ENCODE results near the gene SEC24D.

The SEC24D gene

GRCh38 chr4:118716304-118716703 is 119.6 kb downstream of the SEC24D start:
- Histone ChIP-seq H3K4me3 (ENCODE audit: low read length) (no peak overlapping the region), H4K20me1 (ENCODE audit: control insufficient read depth, insufficient read depth, low read depth, low read length) (no peaks in the 10 kb centered on the region), H3K79me2 (ENCODE audit: control insufficient read depth, low read length) (no peaks in the 10 kb centered on the region), H3K36me3 (ENCODE audit: control insufficient read depth, low read length) (peaks cover 15% of the 10 kb centered on the region; the same call in 1 of the 2 replicates), H3K9me3 (ENCODE audit: control insufficient read depth, insufficient read depth, low read length) (no peaks in the 10 kb centered on the region), H3K27ac (ENCODE audit: low read depth, low read length) (no peak overlapping the region), H3K4me2 (ENCODE audit: low read length) (no peak overlapping the region), H3K4me1 (ENCODE audit: control insufficient read depth, low read length) (no peaks in the 10 kb centered on the region), H3F3A (ENCODE audit: control insufficient read depth, insufficient read depth) (no peaks in the 10 kb centered on the region), H3K9me2 (replicated peaks; ENCODE audit: control insufficient read depth, low read length) (no peaks in the 10 kb centered on the region), H3K27me3 (ENCODE audit: control insufficient read depth, low read length) (no peaks in the 10 kb centered on the region)
- no peak for TF ChIP-seq EZH2phosphoT487 (IDR thresholded peaks at IDR 0.05; ENCODE audit: borderline replicate concordance, low read length)
- TF ChIP-seq CTCF (IDR thresholded peaks at IDR 0.05; ENCODE audit: low read depth, low read length, poor library complexity, severe bottlenecking): no peak

- Histone ChIP-seq H3K27ac (ENCODE audit: low read depth, low read length) (no peak overlapping the region), H3K9me2 (replicated peaks; ENCODE audit: control insufficient read depth, low read length) (no peaks in the 10 kb centered on the region), H3K27me3 (ENCODE audit: control insufficient read depth, low read length) (no peaks in the 10 kb centered on the region), H3K4me2 (ENCODE audit: low read length) (no peak overlapping the region), H3K4me1 (ENCODE audit: control insufficient read depth, low read length) (no peaks in the 10 kb centered on the region), H3K79me2 (ENCODE audit: control insufficient read depth, low read length) (no peaks in the 10 kb centered on the region), H4K20me1 (ENCODE audit: control insufficient read depth, insufficient read depth, low read depth, low read length) (no peaks in the 10 kb centered on the region), H3F3A (ENCODE audit: control insufficient read depth, insufficient read depth) (no peaks in the 10 kb centered on the region), H3K36me3 (ENCODE audit: control insufficient read depth, low read length) (peaks cover 27% of the 10 kb centered on the region), H3K4me3 (ENCODE audit: low read length) (no peak overlapping the region), H3K9me3 (ENCODE audit: control insufficient read depth, insufficient read depth, low read length) (no peaks in the 10 kb centered on the region)
- TF ChIP-seq EZH2phosphoT487 (IDR thresholded peaks at IDR 0.05; ENCODE audit: borderline replicate concordance, low read length) (no peak), CTCF (IDR thresholded peaks at IDR 0.05; ENCODE audit: low read depth, low read length, poor library complexity, severe bottlenecking) (no peak)
Measured at GRCh38 chr4:118714682-118715081, 121.2 kb downstream of the SEC24D start.

- H3K4me2 ChIP-seq (ENCODE audit: low read length): no peak overlapping the region
- H3K79me2 ChIP-seq (ENCODE audit: control insufficient read depth, low read length): no peaks in the 10 kb centered on the region
- no peaks in the 10 kb centered on the region for H3F3A ChIP-seq (ENCODE audit: control insufficient read depth, insufficient read depth)
- H3K4me1 ChIP-seq (ENCODE audit: control insufficient read depth, low read length): no peaks in the 10 kb centered on the region
- H3K9me3 ChIP-seq (ENCODE audit: control insufficient read depth, insufficient read depth, low read length): no peaks in the 10 kb centered on the region
- TF ChIP-seq EZH2phosphoT487 (IDR thresholded peaks at IDR 0.05; ENCODE audit: borderline replicate concordance, low read length): no peak
- TF ChIP-seq CTCF (IDR thresholded peaks at IDR 0.05; ENCODE audit: low read depth, low read length, poor library complexity, severe bottlenecking): no peak
- H3K27ac ChIP-seq (ENCODE audit: low read depth, low read length): no peak overlapping the region
- H4K20me1 ChIP-seq (ENCODE audit: control insufficient read depth, insufficient read depth, low read depth, low read length): no peaks in the 10 kb centered on the region
- H3K27me3 ChIP-seq (ENCODE audit: control insufficient read depth, low read length): no peaks in the 10 kb centered on the region
- H3K4me3 ChIP-seq (ENCODE audit: low read length): no peak overlapping the region
- H3K9me2 ChIP-seq (replicated peaks; ENCODE audit: control insufficient read depth, low read length): no peaks in the 10 kb centered on the region
- H3K36me3 ChIP-seq (ENCODE audit: control insufficient read depth, low read length): peaks cover 39% of the 10 kb centered on the region
Measured at GRCh38 chr4:118712872-118713271, 123.1 kb downstream of the SEC24D start.

GRCh38 chr4:118711052-118711451 is 124.9 kb downstream of the SEC24D start:
- H3K4me2 ChIP-seq (ENCODE audit: low read length): no peak overlapping the region
- no peak overlapping the region for H3K27ac ChIP-seq (ENCODE audit: low read depth, low read length)
- TF ChIP-seq EZH2phosphoT487 (IDR thresholded peaks at IDR 0.05; ENCODE audit: borderline replicate concordance, low read length): no peak
- no peak for TF ChIP-seq CTCF (IDR thresholded peaks at IDR 0.05; ENCODE audit: low read depth, low read length, poor library complexity, severe bottlenecking)
- H3K27me3 ChIP-seq (ENCODE audit: control insufficient read depth, low read length): no peaks in the 10 kb centered on the region
- H3K9me3 ChIP-seq (ENCODE audit: control insufficient read depth, insufficient read depth, low read length): no peaks in the 10 kb centered on the region
- no peaks in the 10 kb centered on the region for H4K20me1 ChIP-seq (ENCODE audit: control insufficient read depth, insufficient read depth, low read depth, low read length)
- H3K9me2 ChIP-seq (replicated peaks; ENCODE audit: control insufficient read depth, low read length): no peaks in the 10 kb centered on the region
- no peaks in the 10 kb centered on the region for H3K79me2 ChIP-seq (ENCODE audit: control insufficient read depth, low read length)
- no peaks in the 10 kb centered on the region for H3K4me1 ChIP-seq (ENCODE audit: control insufficient read depth, low read length)
- peaks cover 53% of the 10 kb centered on the region for H3K36me3 ChIP-seq (ENCODE audit: control insufficient read depth, low read length)
- H3F3A ChIP-seq (ENCODE audit: control insufficient read depth, insufficient read depth): no peaks in the 10 kb centered on the region
- no peak overlapping the region for H3K4me3 ChIP-seq (ENCODE audit: low read length)

Measured in DOHH2 (cell line).